Osteoblast (primary cell): ENCODE measurements around the gene SH3RF1. TPM values are rescaled to one million over a fixed set of nuclear protein-coding genes. Genes with fewer than 3 reads are reported as not detected.
A peak's percentile ranks its signal among the peaks of the same experiment; 100 is the strongest.

Experiments used
- DNase-seq: peaks from one replicate; pipeline ENCODE4 v3.0.0; 2011; ENCODE audit warnings: low spot score, mixed read lengths; ENCODE audit not compliant: insufficient read length; ENCODE audit errors: missing footprints
- H2AFZ ChIP-seq: 2 replicates; pipeline ENCODE4 v1.6.0; 2011; ENCODE audit warnings: mild to moderate bottlenecking, low read length
- H3K27ac ChIP-seq: 2 replicates; pipeline ENCODE4 v1.5.1; 2011; ENCODE audit warnings: mild to moderate bottlenecking, low read depth, low read length, moderate library complexity
- H3K27me3 ChIP-seq: 2 replicates; pipeline ENCODE4 v1.6.0; 2012; ENCODE audit warnings: mild to moderate bottlenecking, control low read depth, inconsistent platforms, low read length, moderate library complexity; ENCODE audit not compliant: insufficient read depth
- H3K36me3 ChIP-seq: 2 replicates; pipeline ENCODE4 v1.5.1; 2011; ENCODE audit warnings: mild to moderate bottlenecking, low read length, control low read depth, moderate library complexity; ENCODE audit not compliant: insufficient read depth
- H3K4me1 ChIP-seq: 2 replicates; pipeline ENCODE4 v1.5.1; 2011; ENCODE audit warnings: mild to moderate bottlenecking, low read length, control low read depth, moderate library complexity; ENCODE audit not compliant: insufficient read depth
- H3K4me2 ChIP-seq: 2 replicates; pipeline ENCODE4 v1.6.0; 2011; ENCODE audit warnings: mild to moderate bottlenecking, low read length; ENCODE audit not compliant: insufficient read depth
- H3K4me3 ChIP-seq: fragments of 200-600 bp; sonication (generic); 3 replicates; pipeline ENCODE4 v1.5.1; 2012; ENCODE audit warnings: mild to moderate bottlenecking, low read length, inconsistent platforms; ENCODE audit not compliant: insufficient read depth
- H3K79me2 ChIP-seq: 2 replicates; pipeline ENCODE4 v1.6.0; 2012; ENCODE audit warnings: mild to moderate bottlenecking, low read length, control low read depth, inconsistent platforms; ENCODE audit not compliant: insufficient read depth
- H3K9me3 ChIP-seq: 2 replicates; pipeline ENCODE4 v1.5.1; 2011; ENCODE audit warnings: low read depth, low read length, control low read depth
- H4K20me1 ChIP-seq: 2 replicates; pipeline ENCODE4 v1.6.0; 2012; ENCODE audit warnings: mild to moderate bottlenecking, low read length, control low read depth; ENCODE audit not compliant: insufficient read depth
- total RNA-seq: library from RNA; depleted of rRNA; stranded (reverse); fragments of >200 nt; gene quantifications from 2 replicates; pipeline ENCODE4 v1.2.3, GENCODE V29; 2012
- TF ChIP-seq, protein P1 (sequence below): IDR thresholded peaks from 2 replicates; pipeline ENCODE4 v1.5.1; 2011; ENCODE audit warnings: mild to moderate bottlenecking, low read depth, low read length, moderate library complexity; ENCODE audit errors: extremely low read depth

SH3RF1 gene
- total RNA-seq, 1 donor, result 37.6 TPM

- TF ChIP-seq, protein P1, sequence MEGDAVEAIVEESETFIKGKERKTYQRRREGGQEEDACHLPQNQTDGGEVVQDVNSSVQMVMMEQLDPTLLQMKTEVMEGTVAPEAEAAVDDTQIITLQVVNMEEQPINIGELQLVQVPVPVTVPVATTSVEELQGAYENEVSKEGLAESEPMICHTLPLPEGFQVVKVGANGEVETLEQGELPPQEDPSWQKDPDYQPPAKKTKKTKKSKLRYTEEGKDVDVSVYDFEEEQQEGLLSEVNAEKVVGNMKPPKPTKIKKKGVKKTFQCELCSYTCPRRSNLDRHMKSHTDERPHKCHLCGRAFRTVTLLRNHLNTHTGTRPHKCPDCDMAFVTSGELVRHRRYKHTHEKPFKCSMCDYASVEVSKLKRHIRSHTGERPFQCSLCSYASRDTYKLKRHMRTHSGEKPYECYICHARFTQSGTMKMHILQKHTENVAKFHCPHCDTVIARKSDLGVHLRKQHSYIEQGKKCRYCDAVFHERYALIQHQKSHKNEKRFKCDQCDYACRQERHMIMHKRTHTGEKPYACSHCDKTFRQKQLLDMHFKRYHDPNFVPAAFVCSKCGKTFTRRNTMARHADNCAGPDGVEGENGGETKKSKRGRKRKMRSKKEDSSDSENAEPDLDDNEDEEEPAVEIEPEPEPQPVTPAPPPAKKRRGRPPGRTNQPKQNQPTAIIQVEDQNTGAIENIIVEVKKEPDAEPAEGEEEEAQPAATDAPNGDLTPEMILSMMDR, result no peak
- peak; percentile 8 for DNase-seq
- peak overlapping the region; percentile 3 for H3K27ac ChIP-seq
- peaks cover 97% of the 10 kb centered on the region for H3K79me2 ChIP-seq
- no peak overlapping the region for H2AFZ ChIP-seq
- H4K20me1 ChIP-seq, result peaks cover 85% of the 10 kb centered on the region
- no peaks in the 10 kb centered on the region for H3K9me3 ChIP-seq
- no peak overlapping the region for H3K4me3 ChIP-seq
- H3K27me3 ChIP-seq, result no peaks in the 10 kb centered on the region
- no peak overlapping the region for H3K4me2 ChIP-seq
- peaks cover 82% of the 10 kb centered on the region for H3K4me1 ChIP-seq
- peaks cover 9% of the 10 kb centered on the region for H3K36me3 ChIP-seq
These were observed 29.3 kb downstream of the SH3RF1 start for GRCh38 chr4:169241464-169241863.

GRCh38 chr4:169239221-169239905 lies 31.4 kb downstream of the SH3RF1 start:
- DNase-seq, result no peak
- Histone ChIP-seq H3K27ac (no peak overlapping the region), H3K4me2 (no peak overlapping the region), H4K20me1 (peaks cover 86% of the 10 kb centered on the region), H3K4me3 (no peak overlapping the region), H3K36me3 (peaks cover 14% of the 10 kb centered on the region), H3K27me3 (no peaks in the 10 kb centered on the region), H3K4me1 (peaks cover 75% of the 10 kb centered on the region), H2AFZ (no peak overlapping the region), H3K79me2 (peaks cover 97% of the 10 kb centered on the region), H3K9me3 (no peaks in the 10 kb centered on the region)
- TF ChIP-seq, protein P1, result no peak

DNA sequence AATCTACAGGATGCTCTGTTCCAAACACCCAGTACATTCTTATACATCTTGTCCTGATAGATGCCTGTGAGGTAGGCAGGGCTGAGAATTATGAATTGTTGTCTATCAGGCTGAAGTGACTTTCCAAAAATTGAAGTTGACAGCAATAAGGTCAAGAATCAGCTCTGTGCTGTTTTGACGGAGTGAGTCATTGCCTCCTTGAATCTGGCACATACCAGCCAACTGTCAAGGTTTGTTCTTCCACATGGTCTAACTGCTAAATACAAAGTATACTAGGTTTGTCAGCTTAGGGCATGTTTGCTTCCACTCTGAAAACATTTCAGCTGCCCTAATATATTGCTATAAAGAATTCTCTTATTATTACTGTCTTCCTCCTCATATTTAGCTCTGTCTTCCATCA lies 32.3 kb downstream of the SH3RF1 start:
- Histone ChIP-seq H3K4me3 (no peak overlapping the region), H3K27ac (peak overlapping the region; percentile 6), H3K4me2 (no peak overlapping the region), H3K79me2 (peaks cover 97% of the 10 kb centered on the region), H3K27me3 (no peaks in the 10 kb centered on the region), H3K9me3 (no peaks in the 10 kb centered on the region), H4K20me1 (peaks cover 86% of the 10 kb centered on the region), H3K4me1 (peaks cover 70% of the 10 kb centered on the region), H3K36me3 (peaks cover 14% of the 10 kb centered on the region), H2AFZ (no peak overlapping the region)
- TF ChIP-seq, protein P1, result no peak
- peak; percentile 35 for DNase-seq

- no peaks in the 10 kb centered on the region for H3K9me3 ChIP-seq
- H3K4me1 ChIP-seq, result peaks cover 57% of the 10 kb centered on the region
- DNase-seq, result no peak
- H4K20me1 ChIP-seq, result peaks cover 85% of the 10 kb centered on the region
- peaks cover 94% of the 10 kb centered on the region for H3K79me2 ChIP-seq
- H3K27me3 ChIP-seq, result no peaks in the 10 kb centered on the region
- H3K36me3 ChIP-seq, result peaks cover 17% of the 10 kb centered on the region
- no peak overlapping the region for H3K4me3 ChIP-seq
- TF ChIP-seq, protein P1, result no peak
- H2AFZ ChIP-seq, result no peak overlapping the region
- no peak overlapping the region for H3K4me2 ChIP-seq
- peak overlapping the region; percentile 7 for H3K27ac ChIP-seq
These were observed 33.7 kb downstream of the SH3RF1 start for GRCh38 chr4:169236873-169237626.
